Left renal pelvis (tissue), 4 donors: ENCODE measurements around the gene FERMT2. TPM values are rescaled to one million over a fixed set of nuclear protein-coding genes. Genes with fewer than 3 reads are reported as not detected.
"Not testable (repeated sequence)": the region's sequence is repeated elsewhere in the genome, so short reads cannot be mapped to it uniquely, and the experiment has no call there.

ENCODE experiments used
- DNase-seq, 4 donors: peaks; one replicate each; pipeline ENCODE4 v3.0.0-alpha.2; 2013; ENCODE audit warnings: low read depth in 4 of 4, low spot score in 3 of 4
- polyA plus RNA-seq, 4 donors: library from polyadenylated mRNA; unstranded; fragments of 120-200 nt; gene quantifications; one replicate each; pipeline ENCODE4 v1.2.1, GENCODE V29; 2013; ENCODE audit not compliant: insufficient read length in 4 of 4

Gene FERMT2
- polyA plus RNA-seq, 4 donors, result 148 to 201 (median 161) TPM

DNA sequence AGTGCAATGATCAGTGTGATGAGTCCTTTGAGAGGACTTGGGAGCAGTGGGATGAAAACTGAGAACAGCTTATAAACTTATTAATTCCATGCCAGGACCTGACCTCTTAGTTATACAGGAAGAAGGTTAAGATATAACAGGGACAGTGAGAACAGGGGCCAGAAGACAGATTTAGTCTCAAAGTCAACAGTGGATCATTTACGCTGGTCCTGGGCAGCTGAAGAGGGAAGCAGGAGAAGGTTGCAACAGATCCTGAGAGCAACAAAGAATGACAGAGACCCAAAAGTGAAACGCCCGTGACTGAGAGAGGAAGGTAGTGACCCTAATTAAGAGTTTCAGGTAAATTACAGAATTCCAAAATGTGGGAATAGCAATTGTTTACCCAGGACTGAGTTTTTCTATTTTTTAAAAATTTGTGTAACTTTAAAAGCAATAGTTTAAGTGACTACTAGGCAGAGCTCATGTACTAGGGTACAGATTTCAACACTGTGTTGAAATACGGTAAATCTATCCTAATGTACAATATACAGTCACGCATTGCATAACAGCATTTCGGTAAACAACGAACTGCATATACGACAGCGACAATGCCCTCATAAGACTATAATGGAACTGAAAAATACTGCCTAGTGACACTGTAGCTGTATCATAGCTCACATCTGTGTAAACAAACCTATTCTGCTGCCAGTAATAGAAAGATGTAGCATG, 81.8 kb downstream of the FERMT2 start:
- no peak for DNase-seq

DNA sequence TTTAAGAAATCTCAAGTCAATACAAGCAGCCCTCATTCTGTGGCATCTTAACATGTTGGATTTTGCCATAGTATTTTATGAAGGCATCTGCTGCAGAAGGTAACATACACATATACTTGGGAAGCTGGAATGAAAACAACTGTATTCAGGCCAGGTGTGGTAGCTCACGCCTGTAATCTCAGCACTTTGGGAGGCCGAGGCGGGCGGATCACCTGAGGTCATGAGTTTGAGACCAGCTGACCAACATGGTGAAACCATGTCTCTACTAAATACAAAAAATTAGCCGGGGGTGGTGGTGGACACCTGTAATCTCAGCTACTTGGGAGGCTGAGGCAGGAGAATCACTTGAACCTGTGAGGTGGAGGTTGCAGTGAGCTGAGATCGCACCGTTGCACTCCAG, 86.0 kb downstream of the FERMT2 start:
- DNase-seq, result not testable (repeated sequence)

DNA sequence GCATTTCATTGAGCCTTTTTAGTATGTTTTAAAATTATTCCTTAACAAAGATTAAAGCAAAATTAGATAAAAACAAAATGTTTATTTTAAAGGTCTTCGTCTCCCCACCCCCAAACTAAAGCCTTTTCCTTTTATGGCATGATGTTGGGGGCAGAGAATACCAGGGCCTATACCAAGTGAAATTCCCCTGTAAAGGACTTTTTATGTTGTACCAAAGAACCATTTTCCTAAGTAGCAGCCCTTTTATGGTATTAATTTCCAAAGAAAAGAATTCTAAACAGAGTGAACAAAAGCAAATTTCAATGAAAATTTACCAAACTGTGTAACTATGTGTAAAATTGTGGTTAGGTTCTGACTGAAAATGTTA, 87.5 kb downstream of the FERMT2 start:
- no peak for DNase-seq

DNA sequence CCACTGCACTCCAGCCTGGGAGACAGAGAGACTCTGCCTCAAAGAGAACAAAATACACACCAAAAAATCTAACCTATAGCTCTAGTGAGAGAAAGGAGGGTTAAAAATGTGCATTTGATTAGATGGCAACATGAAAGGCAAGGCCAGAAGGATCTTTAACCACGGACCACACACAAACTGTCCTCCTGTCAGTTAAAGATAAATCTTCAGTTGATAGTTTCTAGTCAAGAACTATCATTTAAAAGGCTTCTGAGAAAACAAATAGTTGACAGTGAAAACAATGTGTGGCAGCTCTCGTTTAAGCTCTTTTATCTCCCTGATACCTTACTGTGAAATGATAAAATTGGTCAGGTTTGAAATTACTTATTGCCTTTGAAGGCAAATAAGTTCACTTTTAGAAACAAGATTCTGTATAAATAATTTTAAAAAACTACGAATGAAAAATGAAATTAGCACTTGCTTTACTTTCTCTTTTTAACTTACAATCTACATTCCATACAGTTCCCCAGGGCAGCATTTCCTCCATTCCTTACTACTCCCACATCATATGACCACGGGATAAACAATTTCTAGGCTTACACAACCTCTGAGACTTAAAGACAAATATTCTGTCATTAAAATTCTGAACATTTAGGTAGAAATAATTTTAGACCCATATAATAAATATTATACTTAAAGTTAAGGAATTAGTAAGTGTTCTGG, 88.1 kb downstream of the FERMT2 start:
- DNase-seq, result no peak

DNA sequence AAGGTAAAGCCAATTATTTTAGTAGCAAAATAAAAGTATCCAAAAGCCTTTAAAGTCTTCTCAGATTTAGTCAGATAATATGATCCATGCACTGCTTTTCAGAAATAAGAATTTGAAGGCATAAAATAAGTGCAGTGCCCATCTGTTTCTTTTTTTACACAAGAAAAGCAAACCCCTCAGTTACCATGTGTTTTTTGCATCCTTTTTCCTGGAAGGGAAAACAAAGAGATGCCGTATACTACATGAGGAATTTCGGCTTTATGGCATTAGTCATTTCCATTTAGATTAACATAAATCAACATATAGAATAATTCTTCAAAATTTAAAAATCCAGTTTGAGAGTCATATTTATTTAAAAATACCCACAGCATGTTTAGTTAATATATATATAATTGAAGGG, 89.4 kb downstream of the FERMT2 start:
- no peak for DNase-seq

DNA sequence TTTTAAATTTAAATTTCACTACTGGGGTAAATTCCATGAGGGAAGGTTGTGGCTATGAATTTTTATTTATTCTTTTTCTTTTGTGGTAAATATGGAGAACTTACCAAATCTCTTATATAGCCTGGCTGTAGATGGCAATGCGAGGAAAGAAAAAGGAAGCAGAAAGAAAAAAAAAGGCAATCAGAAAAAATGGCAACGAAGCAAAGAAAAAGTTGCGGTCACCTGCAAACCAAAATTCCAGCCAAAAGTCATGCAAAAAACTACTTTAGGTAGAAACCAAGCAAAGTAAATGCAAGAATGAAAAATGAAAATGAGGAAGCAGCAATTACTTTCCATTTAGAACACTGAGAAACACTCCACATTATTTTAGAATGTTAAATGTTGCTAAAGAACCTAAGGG, 89.9 kb downstream of the FERMT2 start:
- no peak for DNase-seq

DNA sequence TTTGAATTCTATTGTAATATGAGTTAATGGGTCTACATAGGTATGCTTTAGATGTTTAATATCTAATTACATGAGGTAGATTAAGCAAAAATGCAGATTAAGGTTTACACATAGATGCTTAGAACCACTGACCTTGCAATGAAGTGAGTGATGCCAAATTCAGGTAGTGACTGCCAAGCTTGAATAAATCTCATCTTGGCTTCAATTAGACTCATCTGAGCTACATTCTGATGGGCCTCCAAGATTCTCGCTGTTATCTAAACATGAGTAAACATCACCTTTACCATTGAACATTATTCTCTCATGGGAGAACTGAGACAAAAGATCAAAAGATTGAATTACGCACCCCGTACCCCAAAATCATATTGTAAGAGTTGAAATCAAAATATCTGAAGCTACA, 90.6 kb downstream of the FERMT2 start:
- no peak for DNase-seq

DNA sequence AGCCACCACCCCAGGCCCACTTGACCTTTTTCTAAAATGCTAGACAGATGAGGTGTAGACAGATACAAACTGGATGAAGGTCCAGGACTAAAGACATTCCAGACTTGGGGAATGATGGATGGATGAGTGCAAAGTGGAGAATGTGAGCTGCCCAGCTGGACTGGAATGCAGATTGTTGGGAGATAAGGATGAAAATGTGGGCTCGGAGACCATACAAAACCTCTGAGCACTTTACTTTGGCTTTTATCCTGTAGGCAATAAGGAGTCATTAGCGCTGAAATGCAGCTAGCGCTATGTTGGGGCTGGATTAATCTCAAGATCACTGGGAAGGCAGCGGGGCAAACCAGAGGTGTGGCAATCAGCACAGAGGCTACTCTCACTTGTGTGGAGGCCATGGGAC, 94.7 kb downstream of the FERMT2 start:
- no peak for DNase-seq

DNA sequence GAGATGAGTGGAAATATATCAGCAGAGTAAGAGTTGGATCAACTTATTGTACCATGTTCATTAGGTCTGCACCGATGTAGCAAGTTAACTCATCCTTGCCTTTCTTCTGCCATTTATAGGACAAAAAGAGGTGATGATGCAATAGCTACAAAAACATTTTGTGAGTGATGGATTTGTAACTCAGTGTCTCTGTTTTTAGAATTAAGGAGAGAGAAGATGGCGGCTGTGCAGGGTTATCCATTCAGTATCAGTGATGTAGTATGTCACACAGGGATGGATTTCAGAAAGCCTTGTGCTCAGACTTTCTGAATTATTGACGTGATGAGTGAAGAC, 97.4 kb downstream of the FERMT2 start:
- no peak for DNase-seq

DNA sequence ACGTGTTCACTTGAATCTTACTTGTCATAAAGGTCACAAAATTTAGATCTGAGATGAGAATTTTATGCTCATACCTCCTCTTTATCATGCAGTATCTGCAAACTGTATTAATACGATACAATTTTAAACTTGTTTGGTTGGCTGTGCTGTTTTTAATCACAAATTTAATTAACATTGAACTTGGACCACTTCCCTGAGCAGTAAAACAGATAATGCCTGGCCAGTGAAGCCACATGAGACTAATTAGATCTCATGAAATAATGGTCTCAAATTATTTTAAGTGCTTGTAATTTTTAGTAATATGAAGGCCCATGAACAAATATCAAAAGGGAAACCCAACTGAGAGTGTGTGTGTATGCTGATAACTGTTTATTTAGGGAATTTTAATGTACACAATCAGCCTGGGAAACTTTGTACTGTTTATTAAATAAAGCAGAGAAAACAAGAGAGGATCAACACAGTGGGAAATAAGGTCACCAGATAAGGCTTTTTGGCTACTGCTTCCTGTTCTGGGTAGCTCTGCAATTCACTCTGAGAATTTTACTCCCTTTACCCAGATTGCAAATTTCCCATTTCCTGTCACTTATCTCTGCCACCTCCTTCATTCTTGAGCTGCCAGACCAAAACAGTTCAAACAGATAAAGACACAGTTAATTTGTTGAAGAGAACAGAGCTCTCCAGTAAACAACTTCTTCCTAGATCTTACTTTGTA, 97.9 kb downstream of the FERMT2 start:
- DNase-seq, result no peak

DNA sequence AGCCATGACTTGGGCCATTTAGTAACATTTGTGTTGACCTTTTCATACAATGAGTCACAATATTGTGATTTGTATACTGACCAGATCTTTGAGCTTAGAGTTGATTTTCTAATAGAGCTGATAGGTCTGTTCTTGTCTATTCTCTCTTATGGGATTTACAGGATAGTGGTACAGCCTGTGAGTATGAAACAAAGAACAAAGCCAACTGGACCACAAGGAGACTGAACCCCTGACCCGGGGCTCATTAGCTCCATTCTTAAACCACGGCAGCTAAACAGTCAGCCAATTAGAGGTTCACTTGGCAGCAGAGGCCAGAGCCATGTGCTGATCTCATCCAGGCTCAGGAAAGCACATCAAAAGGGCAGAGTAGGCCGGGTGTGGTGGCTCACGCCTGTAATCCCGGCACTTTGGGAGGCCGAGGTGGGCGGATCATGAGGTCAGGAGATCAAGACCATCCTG, 100.4 kb downstream of the FERMT2 start:
- no peak for DNase-seq

DNA sequence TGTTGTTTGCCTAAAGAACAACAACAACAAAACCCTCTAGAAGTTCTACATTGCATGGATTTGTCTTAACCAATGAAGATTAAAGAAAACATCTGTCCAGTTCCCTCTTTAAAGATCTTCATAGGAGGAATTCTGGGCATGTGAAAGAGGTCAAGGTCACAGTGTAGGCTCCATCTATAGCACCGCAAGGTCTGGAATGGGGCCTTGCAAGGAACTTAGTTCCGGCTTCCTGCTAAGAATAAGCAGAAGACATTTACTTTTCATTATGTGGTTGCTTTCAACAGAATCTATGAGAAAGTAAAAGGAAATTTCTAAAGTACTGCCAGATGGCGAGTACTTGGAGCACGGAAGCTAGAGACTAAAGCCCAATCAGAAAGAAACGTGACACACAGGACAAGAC, 102.2 kb downstream of the FERMT2 start:
- DNase-seq, result no peak

DNA sequence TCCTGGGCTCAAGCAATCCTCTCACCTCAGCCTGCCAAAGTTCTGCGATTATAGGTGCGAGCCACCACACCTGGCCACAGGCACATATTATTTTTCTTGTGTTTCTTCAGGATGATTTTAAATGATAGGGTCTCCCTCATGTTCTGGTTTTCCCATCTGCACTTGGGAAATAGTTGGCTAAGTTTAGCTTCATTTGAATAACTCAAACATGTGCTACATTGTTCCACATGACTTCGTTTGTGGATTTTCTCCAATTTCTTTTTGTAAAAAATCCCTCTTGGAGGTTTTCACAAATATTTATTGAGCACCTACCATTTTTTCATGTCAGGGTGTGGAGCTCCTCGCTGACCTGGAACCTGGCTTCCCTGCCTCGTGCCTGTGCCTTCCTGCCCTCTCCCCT, 104.3 kb downstream of the FERMT2 start:
- no peak for DNase-seq

DNA sequence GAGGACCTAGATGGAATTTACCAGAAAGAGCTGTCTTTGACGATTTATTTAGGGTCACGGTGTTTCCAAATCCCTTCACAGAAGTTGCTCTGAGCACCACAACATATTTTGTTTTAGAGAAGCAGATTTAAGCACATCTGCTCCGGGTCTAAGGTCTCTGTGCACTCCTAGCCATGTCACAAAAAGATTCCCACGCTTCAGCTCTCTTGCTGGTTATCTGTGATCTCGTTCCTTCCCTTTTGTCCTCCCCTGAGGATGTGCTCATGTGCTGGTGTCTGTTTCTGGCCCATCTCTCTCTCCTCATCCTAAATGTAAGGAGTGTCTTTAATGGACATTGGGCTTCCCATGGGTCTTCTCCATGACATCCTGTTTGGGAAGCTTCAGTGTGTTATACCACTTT, 105.8 kb downstream of the FERMT2 start:
- no peak for DNase-seq

DNA sequence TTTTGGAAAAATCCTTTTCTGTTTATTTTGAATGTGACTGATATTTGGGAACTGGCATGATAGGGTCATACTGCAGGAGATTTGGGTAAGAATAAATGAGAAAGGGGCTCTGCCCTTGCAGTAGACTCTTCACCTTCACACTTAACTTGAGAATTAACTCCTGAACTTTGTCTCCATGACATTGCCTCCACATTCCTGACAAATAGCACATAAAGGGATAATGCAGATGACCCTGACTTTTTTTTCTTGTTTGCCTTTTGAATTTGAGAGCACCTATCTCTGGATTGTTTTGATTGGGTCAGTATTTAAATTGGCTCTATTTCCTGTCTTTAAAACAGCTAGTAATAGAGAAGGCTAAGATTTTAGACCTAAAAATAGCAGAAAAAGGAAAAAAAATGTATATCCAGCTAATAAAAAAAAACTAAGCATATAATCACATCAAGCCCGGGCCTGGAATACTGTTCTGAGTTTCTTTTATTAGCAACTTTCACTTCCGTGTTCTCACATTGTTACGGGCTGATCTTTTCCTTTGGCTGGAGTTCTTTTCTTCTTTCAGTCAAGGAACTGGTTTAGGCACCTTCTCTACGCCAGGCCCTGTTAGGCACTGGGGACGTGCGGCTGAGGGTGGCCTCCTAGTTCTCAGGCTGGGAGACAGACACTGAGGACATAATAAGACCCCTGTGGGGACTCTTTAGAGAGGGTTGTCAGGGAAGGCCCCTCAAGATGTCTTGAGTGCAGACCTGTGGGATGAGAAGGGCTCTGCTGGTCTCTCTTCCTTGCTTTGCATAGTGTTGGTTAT, 106.4 kb downstream of the FERMT2 start:
- no peak for DNase-seq

DNA sequence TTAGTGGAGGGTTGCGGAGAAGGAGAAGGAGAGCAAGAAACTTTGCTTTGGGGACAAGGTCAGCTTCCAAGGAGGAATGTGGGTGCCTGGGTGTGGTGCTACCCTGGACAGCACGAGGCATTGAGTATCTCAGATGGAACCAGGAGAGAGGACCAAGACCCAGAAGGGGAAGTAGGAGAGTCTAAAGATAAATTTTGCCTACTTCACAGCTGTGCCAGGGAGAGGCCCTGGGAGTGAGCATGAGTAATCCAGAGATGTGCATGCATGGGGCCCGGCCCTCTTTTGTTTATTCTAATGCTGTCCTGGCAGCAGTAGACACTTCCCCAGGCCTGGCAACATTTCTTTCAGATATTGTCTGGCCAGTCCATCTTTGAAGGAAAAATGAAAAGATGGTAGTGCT, 110.0 kb downstream of the FERMT2 start:
- DNase-seq, result no peak

DNA sequence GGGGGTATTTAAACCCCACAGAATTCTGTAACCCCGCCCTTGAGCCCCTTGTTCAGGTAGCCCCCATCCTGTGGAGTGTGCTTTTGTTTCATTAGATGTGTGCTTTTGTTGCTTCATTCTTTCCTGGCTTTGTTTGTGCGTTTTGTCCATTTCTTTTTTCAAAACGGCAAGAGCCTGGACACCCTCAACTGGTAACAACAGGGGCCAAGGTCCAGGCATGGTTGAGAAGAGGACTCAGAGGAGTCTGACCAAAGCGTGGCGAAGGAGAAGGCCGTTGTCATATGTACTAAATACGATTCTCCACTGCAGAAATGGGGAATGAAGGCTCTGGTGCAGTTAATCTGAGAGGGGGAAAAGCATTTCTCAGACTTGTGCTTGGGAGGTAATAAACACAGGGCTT, 113.4 kb downstream of the FERMT2 start:
- DNase-seq, result no peak

DNA sequence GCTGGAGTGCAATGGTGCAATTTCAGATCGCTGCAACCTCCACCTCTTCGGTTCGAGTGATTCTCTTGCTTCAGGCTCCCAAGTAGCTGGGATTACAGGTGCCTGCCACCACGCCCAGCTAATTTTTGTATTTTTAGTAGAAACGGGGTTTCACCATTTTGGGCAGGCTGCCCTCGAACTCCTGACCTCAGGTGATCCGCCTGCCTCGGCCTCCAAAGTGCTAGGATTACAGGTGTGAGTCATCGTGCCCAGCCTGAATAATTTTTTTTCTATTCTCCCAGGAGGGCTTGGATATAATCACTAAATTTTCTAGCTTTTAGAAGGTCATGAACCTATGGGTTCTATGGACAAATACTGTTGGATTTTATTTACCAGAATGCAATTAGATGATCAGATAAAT, 114.8 kb downstream of the FERMT2 start:
- DNase-seq, result no peak

DNA sequence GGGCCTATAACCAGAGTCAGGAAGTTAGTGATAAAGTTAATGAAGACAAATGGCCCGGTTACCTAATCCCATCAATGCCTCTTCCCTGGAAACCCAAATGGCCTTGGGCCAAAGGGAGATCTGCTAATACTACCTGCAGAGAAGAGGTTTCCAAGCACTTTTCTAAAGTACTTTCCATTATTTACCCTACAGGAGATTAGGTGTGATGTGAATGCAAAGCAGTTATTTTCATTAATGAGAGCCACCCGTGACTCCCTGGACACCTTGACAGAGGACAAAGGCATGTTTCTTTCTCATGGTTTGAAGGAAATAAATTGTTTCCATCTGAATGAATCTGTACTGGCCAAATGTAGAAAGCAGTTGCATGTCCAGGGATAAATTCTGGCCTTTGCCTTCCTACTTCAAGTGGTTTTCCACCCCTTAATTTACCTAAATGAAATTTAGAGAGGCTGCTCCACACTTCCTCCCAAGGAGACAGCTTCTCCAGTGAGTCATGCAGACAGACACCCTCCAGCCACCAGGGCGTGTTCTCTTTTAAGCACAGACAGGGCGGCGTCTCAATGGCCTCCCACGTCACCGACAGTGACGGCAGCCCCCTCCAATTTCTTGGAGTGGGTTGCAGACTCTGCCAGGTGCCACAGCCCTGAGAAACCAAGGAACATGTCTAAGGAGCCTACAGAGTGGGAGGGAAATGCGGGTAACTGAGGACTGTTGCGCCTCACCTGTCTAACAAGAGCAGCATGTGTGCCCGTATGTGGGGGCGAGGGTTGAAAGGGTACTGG, 115.5 kb downstream of the FERMT2 start:
- no peak for DNase-seq

DNA sequence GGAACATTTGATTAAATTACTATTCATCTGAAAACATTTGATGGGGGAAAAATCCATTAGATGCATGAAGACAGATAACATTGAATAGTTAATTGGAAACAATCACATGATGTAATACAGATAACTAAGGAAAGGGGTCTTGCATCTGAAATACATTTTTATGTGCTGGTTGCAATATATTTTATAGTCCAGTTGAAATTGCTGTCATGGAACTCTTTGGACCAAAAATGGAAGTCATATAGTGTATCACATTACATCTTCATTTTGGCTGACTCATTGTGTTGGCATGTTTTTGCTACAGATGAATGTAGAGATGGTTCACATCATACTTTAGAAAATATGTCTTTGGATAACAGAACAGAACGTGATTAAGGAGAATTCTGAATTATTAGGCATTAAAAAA, 116.4 kb downstream of the FERMT2 start:
- DNase-seq, result no peak
